Head of caudate nucleus (tissue), 42 donors: ENCODE measurements around the gene SLC25A18.
A peak's percentile ranks its signal among the peaks of the same experiment; 100 is the strongest.
"Not testable (repeated sequence)": the region's sequence is repeated elsewhere in the genome, so short reads cannot be mapped to it uniquely, and the experiment has no call there.

Experiments
- DNase-seq, 42 donors: peaks; one replicate each; pipeline versions ENCODE4 v3.0.0 to v3.0.0-alpha.2; 2020 to 2021; ENCODE audit warnings: mixed read lengths in 7 of 42
- intact Hi-C: fragments of 100-400 bp; cut with DNase I; formaldehyde crosslinking; loops from one replicate; pipeline ENCODE4 v1.15.0; 2022

SLC25A18 gene

GRCh38 chr22:17562906-17563870 is at the start of gene SLC25A18:
Gene SLC25A18 (plus strand): TSS chr22:17563498. CDS start chr22:17579945, 16,447 bp downstream.
- intact Hi-C loops: loop anchor here (2.0 kb wide), 1 partner anchor 76 kb away; the partner anchor contains the start of gene BCL2L13
- peak in 32 of 42 donors; percentile 29 to 86 (median 52) for DNase-seq

DNA sequence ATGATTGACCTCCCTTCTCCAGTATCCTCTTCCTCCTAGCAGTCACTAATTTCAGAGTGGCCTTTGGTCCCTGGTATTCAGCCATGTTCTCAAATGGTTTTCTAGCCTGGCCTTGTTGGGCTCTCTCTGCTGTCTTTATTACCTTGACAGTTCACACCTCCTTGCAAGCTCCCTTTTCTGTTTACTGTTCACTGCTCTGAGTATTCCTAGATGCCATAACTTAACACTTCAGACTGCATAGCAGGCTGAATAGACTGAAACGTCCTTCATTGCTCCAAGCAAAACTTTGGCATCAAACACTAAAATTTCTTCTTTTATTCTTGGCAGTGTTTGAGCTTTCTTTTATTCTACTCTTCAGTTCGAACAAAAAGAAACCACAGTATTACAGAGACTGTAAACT is 49.7 kb upstream of the SLC25A18 start:
- no peak for DNase-seq
- intact Hi-C loops: no loop called here

DNA sequence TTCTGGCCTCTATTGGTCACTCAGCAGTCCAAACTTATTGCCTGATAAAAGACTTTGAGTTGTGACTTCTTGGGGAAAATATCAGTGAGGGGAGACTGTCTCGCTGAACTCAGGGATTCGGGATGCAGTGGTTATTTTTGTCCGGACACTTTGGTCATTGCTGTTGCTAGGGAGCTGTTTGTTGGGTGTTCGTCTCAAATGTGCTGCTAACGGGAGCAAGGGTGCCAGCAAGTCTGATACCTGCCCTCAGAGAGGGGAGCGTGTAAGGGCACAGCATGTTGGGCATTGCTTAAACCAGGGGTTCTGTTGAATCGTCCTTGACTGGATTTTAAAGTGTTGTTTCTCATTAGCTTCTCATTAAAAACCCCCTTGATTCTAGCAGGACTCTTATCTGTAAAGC is 49.2 kb upstream of the SLC25A18 start:
- DNase-seq: no peak
- intact Hi-C loops: no loop called here

- DNase-seq: no peak
- intact Hi-C loops: no loop called here
Measured at GRCh38 chr22:17518406-17518805, 44.9 kb upstream of the SLC25A18 start.

DNA sequence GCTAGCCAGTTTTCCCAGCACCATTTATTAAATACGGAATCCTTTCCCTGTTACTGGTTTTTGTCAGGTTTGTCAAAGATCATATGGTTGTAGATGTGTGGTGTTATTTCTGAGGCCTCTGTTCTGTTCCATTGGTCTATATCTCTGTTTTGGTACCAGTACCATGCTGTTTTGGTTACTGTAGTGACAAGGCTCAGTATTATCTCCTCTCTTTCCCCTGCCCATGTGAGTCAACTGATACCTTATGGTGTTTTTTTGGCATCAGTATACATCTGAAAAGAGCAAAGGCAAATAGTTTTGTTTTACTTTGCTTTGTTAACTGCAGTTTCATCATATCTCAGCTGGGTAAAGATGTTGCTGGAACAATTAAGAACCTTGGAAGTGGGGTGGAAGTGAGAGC is 41.3 kb upstream of the SLC25A18 start:
- DNase-seq, intact Hi-C loops: not testable (repeated sequence)

DNA sequence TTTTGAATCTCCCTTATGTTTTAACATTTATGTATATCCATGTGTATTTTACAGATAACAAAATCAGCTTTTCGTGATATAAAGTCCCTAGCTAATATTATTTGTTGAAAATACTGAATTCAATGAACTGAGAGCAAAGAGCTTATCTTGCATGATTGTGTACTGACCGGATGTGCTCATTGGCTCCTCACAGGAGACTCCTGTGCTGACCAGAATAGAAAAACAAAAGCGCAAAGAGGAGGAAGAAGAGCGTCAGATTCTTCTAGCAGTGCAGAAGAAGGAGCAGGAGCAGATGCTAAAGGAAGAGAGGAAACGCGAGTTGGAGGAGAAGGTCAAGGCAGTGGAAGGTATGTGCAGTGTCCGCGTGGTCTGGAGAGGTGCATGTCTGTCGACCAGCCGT is 39.4 kb upstream of the SLC25A18 start:
- intact Hi-C loops: no loop called here
- DNase-seq: no peak

DNA sequence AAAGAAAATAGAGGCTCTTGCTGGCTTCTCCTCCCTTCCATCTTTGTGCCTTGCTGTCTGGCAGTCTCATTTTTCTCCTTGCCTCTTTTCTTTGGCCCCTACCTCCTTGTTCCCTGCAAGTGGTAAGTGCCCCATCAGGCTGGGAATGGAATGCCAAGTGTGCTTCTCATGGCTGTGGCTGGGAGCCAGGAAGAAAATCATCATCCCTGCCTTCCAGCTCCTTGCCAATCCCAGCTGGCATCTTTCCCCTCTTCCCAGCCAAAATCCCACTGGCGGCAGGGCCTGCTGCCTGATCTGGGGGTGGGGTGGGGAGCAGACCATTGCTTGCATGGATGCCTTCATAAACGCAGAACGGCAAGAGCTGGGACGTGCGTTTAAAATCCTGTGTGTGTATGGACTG is 27.0 kb upstream of the SLC25A18 start:
- DNase-seq: peak in 33 of 42 donors; percentile 5 to 79 (median 39)
- intact Hi-C loops: no loop called here

DNA sequence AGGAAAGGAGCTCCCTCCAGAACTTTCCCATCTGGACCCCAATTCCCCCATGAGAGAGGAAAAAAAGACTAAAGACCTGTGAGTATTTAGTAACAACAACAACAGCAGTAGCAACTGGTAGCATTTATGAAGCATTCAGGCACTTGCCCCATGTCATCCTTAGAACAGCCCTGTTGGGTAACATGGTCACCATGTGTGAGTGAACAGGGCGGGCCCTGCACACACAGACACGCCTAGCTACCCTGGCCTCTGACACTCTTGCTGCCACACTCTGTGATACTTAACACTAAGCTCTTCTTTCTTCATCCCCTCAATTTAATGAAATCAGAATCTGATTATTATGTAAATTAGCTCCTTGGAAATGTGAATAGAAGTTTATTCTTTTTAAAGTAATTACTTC is 26.1 kb upstream of the SLC25A18 start:
- intact Hi-C loops: no loop called here
- DNase-seq: no peak

DNA sequence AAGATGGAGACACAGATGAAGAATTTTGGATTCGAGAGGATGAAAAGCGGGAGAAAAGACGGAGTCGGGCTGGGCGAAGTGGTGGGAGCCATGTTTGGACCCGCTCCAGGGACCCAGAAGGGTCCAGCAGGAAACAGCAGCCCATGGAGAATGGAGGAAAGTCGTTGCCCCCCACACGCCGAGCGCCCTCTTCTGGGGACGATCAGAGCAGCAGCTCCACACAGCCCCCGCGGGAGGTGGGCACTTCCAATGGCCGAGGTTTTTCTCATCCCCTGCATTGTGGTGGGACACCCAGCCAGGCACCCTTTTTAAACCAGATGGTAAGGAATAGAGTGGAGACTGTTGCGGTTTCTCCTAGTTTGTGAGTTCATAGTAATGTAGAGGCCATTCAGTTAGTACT is 22.8 kb upstream of the SLC25A18 start:
- no peak for DNase-seq
- intact Hi-C loops: no loop called here

DNA sequence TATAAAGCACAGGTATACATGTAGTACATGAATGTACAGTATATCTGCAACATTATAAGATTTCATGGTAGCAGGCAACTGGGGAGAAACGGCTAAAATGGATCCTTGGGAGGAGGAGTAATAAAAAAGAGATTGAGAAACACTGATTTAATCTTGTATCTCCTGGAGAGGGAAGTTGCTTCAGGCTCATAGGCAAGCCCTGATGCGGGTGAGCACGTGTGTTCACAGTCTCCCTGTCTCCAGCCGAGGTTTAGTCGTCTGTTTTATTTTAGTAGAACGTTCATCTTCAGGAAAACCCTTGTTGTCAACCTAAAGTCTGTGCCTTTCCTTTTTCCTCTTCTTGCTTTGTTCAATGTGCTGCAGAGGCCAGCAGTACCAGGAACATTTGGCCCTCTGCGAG is 21.8 kb upstream of the SLC25A18 start:
- DNase-seq: no peak
- intact Hi-C loops: no loop called here

GRCh38 chr22:17542452-17542851 is 20.8 kb upstream of the SLC25A18 start:
- no peak for DNase-seq
- intact Hi-C loops: no loop called here

DNA sequence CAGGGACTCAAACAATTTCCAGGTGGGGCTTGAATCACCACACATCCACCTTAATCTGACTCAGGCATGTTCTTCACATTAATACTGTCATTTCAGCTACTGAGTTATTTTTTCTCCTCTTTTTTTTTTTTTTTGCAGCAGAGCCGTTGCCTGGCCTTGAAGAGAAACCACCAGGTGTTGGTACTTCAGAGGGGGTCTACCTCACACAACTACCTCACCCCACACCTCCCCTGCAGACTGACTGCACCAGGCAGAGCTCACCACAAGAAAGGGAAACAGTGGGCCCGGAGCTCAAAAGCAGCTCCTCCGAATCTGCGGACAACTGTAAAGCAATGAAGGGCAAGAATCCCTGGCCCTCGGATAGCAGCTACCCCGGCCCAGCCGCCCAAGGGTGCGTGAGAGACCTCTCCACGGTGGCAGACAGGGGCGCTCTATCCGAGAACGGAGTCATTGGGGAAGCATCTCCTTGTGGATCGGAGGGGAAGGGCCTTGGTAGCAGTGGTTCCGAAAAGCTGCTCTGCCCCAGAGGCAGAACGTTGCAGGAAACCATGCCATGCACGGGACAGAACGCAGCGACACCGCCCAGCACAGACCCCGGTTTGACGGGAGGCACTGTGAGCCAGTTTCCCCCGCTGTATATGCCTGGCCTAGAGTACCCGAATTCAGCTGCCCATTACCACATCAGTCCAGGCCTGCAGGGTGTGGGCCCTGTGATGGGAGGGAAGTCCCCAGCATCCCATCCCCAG is 15.1 kb upstream of the SLC25A18 start:
- no peak for DNase-seq
- intact Hi-C loops: no loop called here

DNA sequence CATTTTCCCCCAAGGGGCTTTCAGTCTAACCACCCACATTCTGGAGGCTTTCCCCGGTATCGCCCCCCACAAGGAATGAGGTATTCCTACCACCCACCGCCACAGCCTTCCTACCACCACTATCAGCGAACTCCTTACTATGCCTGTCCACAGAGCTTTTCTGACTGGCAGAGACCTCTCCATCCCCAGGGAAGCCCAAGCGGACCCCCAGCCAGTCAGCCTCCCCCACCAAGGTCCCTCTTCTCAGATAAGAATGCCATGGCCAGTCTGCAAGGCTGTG is 14.6 kb upstream of the SLC25A18 start:
- intact Hi-C loops: no loop called here
- DNase-seq: no peak

DNA sequence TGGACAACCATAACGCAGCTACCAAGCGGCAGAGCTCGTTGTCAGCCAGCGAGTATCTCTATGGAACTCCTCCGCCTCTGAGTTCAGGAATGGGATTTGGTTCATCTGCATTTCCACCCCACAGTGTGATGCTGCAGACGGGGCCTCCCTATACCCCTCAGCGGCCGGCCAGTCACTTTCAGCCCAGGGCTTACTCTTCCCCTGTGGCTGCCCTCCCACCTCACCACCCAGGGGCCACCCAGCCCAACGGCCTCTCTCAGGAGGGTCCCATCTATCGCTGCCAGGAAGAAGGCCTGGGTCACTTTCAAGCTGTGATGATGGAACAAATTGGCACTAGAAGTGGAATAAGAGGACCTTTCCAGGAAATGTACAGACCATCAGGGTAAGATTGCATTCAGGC is 14.1 kb upstream of the SLC25A18 start:
- intact Hi-C loops: no loop called here

DNA sequence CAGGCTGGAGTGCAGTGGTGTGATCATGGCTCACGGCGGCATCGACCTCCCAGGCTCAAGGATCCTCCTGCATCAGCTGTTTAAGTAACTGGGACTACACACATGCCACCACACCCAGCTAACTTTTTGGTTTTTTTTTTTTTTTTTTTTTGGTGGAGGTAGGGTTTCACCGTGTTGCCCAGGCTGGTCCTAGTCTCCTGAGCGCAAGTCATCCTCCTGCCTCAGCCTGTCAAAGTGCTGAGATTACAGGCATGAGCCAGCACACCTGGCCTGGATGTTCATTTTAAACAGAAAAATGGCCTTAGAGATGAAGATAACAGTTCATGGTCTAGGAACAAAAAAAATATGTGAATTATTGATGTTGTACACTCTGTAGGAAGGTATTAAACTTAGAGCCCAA is 13.6 kb upstream of the SLC25A18 start:
- peak in 1 of 42 donors; percentile 19 for DNase-seq
- intact Hi-C loops: no loop called here

More for the DNA sequence above, 14.1 kb upstream of the SLC25A18 start:
- no peak for DNase-seq

GRCh38 chr22:17552737-17553136 is 10.6 kb upstream of the SLC25A18 start:
- intact Hi-C loops: no loop called here
- peak in 2 of 42 donors; percentile 7 to 33 for DNase-seq

DNA sequence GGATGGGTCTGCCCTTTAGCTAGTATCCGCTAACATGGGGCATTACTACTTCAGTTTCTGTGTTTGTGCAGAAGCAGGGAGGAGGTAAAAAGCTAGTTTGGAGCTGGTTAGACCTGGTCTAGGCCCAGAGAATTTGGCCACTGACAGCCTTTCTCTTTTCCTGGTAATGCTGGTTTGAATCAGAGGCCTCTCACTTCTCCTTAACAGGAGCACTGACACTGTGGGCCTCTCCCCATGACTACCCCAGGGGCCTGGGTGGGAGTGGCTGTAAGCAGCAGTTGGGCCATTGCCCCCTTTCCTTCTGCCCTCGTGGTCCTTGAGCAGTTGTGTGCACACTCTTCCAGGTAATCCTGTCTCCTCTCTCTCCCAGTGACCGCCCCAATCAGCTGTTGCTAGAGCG is 8.5 kb upstream of the SLC25A18 start:
- intact Hi-C loops: no loop called here
- peak in 1 of 42 donors; percentile 5 for DNase-seq

DNA sequence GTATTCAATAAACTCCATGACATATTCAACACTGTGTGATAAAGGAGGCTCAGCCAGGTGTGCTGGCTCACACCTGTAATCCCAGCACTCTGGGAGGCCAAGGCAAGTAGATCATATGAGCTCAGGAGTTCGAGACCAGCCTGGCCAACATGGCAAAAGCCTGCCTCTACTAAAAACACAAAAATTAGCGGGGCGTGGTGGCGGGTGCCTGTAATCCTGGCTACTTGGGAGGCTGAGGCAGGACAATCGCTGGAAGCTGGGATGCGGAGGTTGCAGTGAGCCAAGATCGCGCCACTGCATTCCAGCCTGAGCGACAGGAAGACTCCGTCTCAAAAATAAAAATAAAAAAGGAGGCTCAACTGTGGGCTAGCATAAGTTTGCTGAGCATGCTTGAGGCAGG is 4.1 kb upstream of the SLC25A18 start:
- peak in 3 of 42 donors; percentile 6 to 24 (median 10) for DNase-seq
- intact Hi-C loops: no loop called here

GRCh38 chr22:17563936-17564391 is 666 bp downstream of the SLC25A18 start:
- intact Hi-C loops: loop anchor here (2.0 kb wide), 1 partner anchor 75 kb away; the partner anchor contains the start of gene BCL2L13
- peak in 22 of 42 donors; percentile 19 to 85 (median 52) for DNase-seq
